Stomach (tissue), 9 donors: ENCODE data around the gene CUEDC2. TPM values are rescaled to one million over a fixed set of nuclear protein-coding genes. Genes with fewer than 3 reads are reported as not detected.

Experiments used
- DNase-seq, 2 donors: peaks; one replicate each; pipeline versions ENCODE4 v3.0.0 to v3.0.0-alpha.2; 2013 to 2019
- H3K27ac ChIP-seq, 5 donors: fragments of 200-600 bp in 4 of 5; sonication (generic) in 4 of 5; one replicate each; pipeline ENCODE4 v1.5.1; 2013 to 2019; ENCODE audit warnings: mild to moderate bottlenecking in 1 of 5, moderate library complexity in 1 of 5
- H3K27me3 ChIP-seq, 3 donors: fragments of 200-600 bp; sonication (generic); one replicate each; pipeline ENCODE4 v1.5.1; 2017 to 2019; ENCODE audit warnings: mixed run types in 1 of 3
- H3K36me3 ChIP-seq, 4 donors: fragments of 200-600 bp; sonication (generic); 1 replicate in 3 of 4; 2 replicates in 1 of 4; pipeline ENCODE4 v1.5.1; 2016 to 2019
- H3K4me1 ChIP-seq, 4 donors: fragments of 200-600 bp; sonication (generic); one replicate each; pipeline ENCODE4 v1.5.1; 2016 to 2019
- H3K4me3 ChIP-seq, 4 donors: fragments of 200-600 bp; sonication (generic) in 3 of 4; one replicate each; pipeline ENCODE4 v1.5.1; 2016 to 2019; ENCODE audit warnings: mild to moderate bottlenecking in 1 of 4
- H3K9me3 ChIP-seq, 4 donors: fragments of 200-600 bp; sonication (generic); one replicate each; pipeline ENCODE4 v1.5.1; 2016 to 2019
- EP300 ChIP-seq: sonication (generic); formaldehyde crosslinking; IDR thresholded peaks from one replicate; pipeline ENCODE4 v1.6.1; 2017; ENCODE audit warnings: antibody characterized with exemption
- POLR2A ChIP-seq, 4 donors: fragments of 450-650 bp; IDR thresholded peaks; one replicate each; pipeline ENCODE4 v1.6.1; 2016; ENCODE audit warnings: antibody characterized with exemption in 4 of 4, control low read depth in 2 of 4, mild to moderate bottlenecking in 1 of 4, moderate library complexity in 1 of 4
- POLR2AphosphoS5 ChIP-seq, 3 donors: sonication (generic); formaldehyde crosslinking; IDR thresholded peaks; one replicate each; pipeline ENCODE4 v1.6.1; 2016; ENCODE audit warnings: antibody characterized with exemption in 3 of 3
- WGBS, 5 donors: extraction: QIAGEN DNeasy Blood & Tissue Kit in 3 of 5; methylation state at CpG; one replicate each; pipeline versions ENCODE4 v1.1.5 to v1.1.7; 2013 to 2018; 5-methylcytosine and 5-hydroxymethylcytosine counted together
- intact Hi-C: fragments of 100-400 bp; cut with DNase I; formaldehyde crosslinking; loops from one replicate; pipeline ENCODE4 v1.15.1; 2023; ENCODE audit warnings: low total_unique reads
- polyA plus RNA-seq, 3 donors: library from polyadenylated mRNA; stranded (reverse); fragments of 200-250 nt; gene quantifications; one replicate each; pipeline ENCODE4 v1.2.3, GENCODE V29; 2013
- total RNA-seq, 5 donors: library from RNA; depleted of rRNA; stranded (reverse); fragments of >200 nt; gene quantifications; one replicate each; pipeline versions ENCODE4 v1.1.0 to v1.2.3, GENCODE V29; 2014 to 2016
- TF ChIP-seq, protein P1 (sequence below), 7 experiments: fragments of 450-650 bp in 4 of 7; fragments of 200-600 bp in 3 of 7; sonication (generic) in 3 of 7; IDR thresholded peaks; one replicate each; pipeline ENCODE4 v1.5.1; 2016 to 2019; ENCODE audit warnings: antibody characterized with exemption in 7 of 7, control low read depth in 2 of 7, mild to moderate bottlenecking in 1 of 7
- donor health status: healthy with polysubstance abuse.
- donor health status: Bipolar disorder and iron deficiency.
- donor health status: healthy.

The CUEDC2 gene
- total and polyA plus RNA-seq, 8 donors, result 15.9 to 145 (median 41.2) TPM

DNA sequence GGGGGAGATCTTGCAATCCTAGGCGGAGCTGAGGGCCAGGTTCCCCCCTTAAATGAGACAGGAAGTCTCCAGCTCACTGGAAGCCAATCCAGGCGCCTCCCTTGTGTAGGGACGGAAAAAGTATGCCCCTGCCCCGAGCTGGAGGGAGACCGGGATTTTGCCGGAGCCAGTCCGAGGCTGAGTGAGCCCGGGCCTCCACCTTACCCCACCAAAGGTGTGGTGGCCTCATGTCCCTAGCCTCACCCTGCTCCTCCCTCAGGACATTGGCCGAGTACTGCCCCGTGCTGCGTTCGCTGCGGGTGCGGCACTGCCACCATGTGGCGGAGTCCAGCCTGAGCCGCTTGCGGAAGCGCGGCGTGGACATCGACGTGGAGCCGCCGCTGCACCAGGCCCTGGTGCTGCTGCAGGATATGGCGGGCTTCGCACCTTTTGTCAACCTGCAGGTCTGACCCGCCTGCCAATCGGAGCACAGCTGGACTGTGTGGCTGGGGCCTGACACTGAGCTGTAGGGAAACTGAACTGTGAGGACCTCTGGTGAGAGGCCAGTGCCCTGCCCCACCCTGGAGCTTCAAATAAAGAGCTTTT, 9.7 kb downstream of the CUEDC2 start:
- peak; percentile 87 to 93 for DNase-seq
- 3 to 18% (median 7%) methylated on average over 3 to 28 of the region's 28 CpGs for WGBS, 5 donors
- TF ChIP-seq POLR2A (IDR thresholded peaks at IDR 0.05) (no peak), POLR2AphosphoS5 (IDR thresholded peaks at IDR 0.05) (peak; percentile 40 to 93 (median 77))
- TF ChIP-seq, protein P1, sequence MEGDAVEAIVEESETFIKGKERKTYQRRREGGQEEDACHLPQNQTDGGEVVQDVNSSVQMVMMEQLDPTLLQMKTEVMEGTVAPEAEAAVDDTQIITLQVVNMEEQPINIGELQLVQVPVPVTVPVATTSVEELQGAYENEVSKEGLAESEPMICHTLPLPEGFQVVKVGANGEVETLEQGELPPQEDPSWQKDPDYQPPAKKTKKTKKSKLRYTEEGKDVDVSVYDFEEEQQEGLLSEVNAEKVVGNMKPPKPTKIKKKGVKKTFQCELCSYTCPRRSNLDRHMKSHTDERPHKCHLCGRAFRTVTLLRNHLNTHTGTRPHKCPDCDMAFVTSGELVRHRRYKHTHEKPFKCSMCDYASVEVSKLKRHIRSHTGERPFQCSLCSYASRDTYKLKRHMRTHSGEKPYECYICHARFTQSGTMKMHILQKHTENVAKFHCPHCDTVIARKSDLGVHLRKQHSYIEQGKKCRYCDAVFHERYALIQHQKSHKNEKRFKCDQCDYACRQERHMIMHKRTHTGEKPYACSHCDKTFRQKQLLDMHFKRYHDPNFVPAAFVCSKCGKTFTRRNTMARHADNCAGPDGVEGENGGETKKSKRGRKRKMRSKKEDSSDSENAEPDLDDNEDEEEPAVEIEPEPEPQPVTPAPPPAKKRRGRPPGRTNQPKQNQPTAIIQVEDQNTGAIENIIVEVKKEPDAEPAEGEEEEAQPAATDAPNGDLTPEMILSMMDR (IDR thresholded peaks at IDR 0.05), result peak in 5 of 7 experiments; percentile 72 to 81 (median 76)
- H3K27ac ChIP-seq, result peak overlapping the region; percentile 93 to 98 (median 94)
- peak overlapping the region; percentile 79 to 96 (median 91) for H3K4me3 ChIP-seq
- peaks cover 0 to 28% (median 21%) of the 10 kb centered on the region in 4 donors for H3K36me3 ChIP-seq
- H3K27me3 ChIP-seq, result peaks cover 0 to 20% (median 16%) of the 10 kb centered on the region in 3 donors
- intact Hi-C loops, result no loop called here
- H3K9me3 ChIP-seq, result no peaks in the 10 kb centered on the region
- H3K4me1 ChIP-seq, result peaks cover 32 to 57% (median 47%) of the 10 kb centered on the region in 4 donors

DNA sequence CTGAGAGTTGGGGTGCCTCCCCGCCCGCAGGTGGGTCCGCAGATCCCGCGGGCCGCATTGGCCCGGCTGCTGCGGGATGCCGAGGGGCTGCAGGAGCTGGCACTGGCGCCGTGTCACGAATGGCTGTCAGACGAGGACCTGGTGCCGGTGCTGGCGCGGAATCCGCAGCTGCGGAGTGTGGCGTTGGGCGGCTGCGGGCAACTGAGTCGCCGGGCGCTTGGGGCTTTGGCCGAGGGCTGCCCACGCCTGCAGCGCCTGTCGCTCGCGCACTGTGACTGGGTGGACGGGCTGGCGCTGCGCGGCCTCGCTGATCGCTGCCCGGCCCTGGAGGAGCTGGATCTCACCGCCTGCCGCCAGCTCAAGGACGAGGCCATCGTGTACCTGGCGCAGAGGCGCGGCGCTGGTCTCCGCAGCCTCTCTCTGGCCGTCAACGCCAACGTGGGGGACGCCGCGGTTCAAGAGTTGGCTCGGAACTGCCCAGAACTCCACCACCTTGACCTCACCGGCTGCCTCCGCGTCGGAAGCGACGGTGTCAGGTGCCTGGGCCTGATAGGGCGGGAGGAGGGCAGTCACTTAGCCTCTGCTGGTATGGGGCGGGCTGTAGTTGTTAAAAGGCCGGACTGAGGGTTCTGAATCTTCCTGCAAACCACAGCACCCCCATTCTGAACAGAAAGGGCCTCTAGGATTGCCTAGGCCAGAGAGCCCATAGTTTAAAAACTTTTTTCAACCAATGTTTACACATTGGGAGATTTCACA, 10.4 kb downstream of the CUEDC2 start:
- Histone ChIP-seq H3K27ac (peak overlapping the region; percentile 93 to 98 (median 94)), H3K36me3 (peaks cover 0 to 24% (median 21%) of the 10 kb centered on the region in 4 donors), H3K27me3 (peaks cover 0 to 27% (median 23%) of the 10 kb centered on the region in 3 donors), H3K4me1 (peaks cover 32 to 57% (median 47%) of the 10 kb centered on the region in 4 donors), H3K4me3 (peak overlapping the region; percentile 79 to 96 (median 91)), H3K9me3 (no peaks in the 10 kb centered on the region)
- TF ChIP-seq POLR2AphosphoS5 (IDR thresholded peaks at IDR 0.05), result peak in 2 of 3 donors; percentile 51
- TF ChIP-seq, protein P1 (IDR thresholded peaks at IDR 0.05), result no peak
- intact Hi-C loops, result no loop called here
- peak; percentile 67 to 69 for DNase-seq
- WGBS, 5 donors, result 1 to 3% (median 1%) methylated on average over 11 to 62 of the region's 62 CpGs

DNA sequence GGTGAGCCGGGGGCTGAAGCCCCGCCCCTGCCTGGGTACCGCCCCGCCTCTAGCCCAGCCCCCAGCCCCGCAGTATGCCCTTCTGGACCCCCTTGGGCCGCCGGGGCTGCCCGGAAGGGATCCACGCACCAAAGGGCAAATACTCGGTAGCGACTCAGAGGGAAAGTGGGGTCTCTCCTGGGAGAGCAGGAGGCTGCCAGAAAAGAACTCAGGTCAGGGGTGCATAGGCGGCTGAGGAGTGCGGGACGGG, 10.9 kb downstream of the CUEDC2 start:
- Histone ChIP-seq H3K36me3 (peaks cover 0 to 23% (median 21%) of the 10 kb centered on the region in 4 donors), H3K9me3 (no peaks in the 10 kb centered on the region), H3K4me1 (peaks cover 32 to 57% (median 47%) of the 10 kb centered on the region in 4 donors), H3K27me3 (peaks cover 0 to 32% (median 28%) of the 10 kb centered on the region in 3 donors), H3K27ac (peak overlapping the region; percentile 93 to 98 (median 94)), H3K4me3 (peak overlapping the region; percentile 79 to 96 (median 91))
- TF ChIP-seq POLR2AphosphoS5 (IDR thresholded peaks at IDR 0.05), result no peak
- TF ChIP-seq POLR2A (IDR thresholded peaks at IDR 0.05), result no peak
- TF ChIP-seq, protein P1 (IDR thresholded peaks at IDR 0.05), result no peak
- TF ChIP-seq EP300, result no peak
- 0 to 1% (median 0%) methylated on average over 7 to 14 of the region's 14 CpGs for WGBS, 5 donors
- intact Hi-C loops, result no loop called here
- no peak for DNase-seq

DNA sequence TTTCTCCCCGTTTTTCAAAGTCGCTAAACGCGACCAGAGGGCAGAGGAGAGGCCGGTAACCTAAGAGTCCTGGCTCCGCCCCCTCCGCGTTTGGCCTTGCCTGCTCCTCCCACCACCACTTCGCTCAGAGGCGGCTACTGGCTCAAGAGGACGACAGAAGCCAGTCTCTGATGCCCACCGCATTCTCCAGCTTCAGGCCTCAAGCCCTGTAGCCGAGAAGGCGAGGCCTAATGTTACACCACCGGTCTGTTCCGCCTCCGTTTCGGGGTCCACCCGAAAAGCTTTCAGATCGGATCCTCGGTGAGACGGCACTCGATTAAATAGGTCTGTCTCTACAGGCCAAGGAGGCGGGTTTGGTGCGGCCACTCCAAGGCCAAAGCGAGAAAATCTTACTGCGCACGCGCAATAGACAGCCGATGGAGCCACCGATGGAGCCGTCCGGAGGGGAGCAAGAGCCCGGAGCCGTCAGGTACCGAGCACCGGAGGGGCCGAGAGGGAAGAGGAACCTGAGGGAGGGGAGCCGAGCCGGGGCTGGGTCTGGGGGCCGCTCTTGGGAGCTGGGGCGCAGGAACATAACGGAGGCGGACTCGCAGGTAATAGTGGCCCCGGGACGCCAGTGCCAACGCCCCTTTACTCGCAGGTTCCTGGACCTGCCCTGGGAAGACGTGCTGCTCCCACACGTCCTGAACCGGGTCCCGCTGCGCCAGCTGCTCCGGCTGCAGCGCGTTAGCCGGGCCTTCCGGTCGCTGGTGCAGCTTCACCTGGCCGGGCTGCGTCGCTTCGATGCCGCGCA, 11.5 kb downstream of the CUEDC2 start, which contains the start of gene FBXL15:
TSS of gene FBXL15 (plus strand) at position 123 of the 793 bp plus-strand sequence. CDS start at position 417, 294 bp downstream.
- H3K27me3 ChIP-seq, result peaks cover 0 to 38% (median 33%) of the 10 kb centered on the region in 3 donors
- H3K36me3 ChIP-seq, result peaks cover 0 to 23% (median 21%) of the 10 kb centered on the region in 4 donors
- TF ChIP-seq POLR2AphosphoS5 (IDR thresholded peaks at IDR 0.05) (peak in 2 of 3 donors; percentile 70 to 77), POLR2A (IDR thresholded peaks at IDR 0.05) (no peak), EP300 (no peak)
- TF ChIP-seq, protein P1 (IDR thresholded peaks at IDR 0.05), result peak in 1 of 7 experiments; percentile 30
- intact Hi-C loops, result no loop called here
- H3K27ac ChIP-seq, result peak within 1 kb of the TSS; percentile 93 to 98 (median 94)
- 0 to 1% (median 0%) methylated on average over 44 to 66 of the region's 66 CpGs for WGBS, 5 donors
- peaks cover 32 to 57% (median 47%) of the 10 kb centered on the region in 4 donors for H3K4me1 ChIP-seq
- H3K4me3 ChIP-seq, result peak within 1 kb of the TSS; percentile 79 to 96 (median 91)
- peak; percentile 98 to 99 for DNase-seq
- H3K9me3 ChIP-seq, result no peaks in the 10 kb centered on the region
